Measurements from ENCODE around the gene TLE5. TPM values are rescaled to one million over a fixed set of nuclear protein-coding genes. Genes with fewer than 3 reads are reported as not detected.
"Not testable (repeated sequence)": the region's sequence is repeated elsewhere in the genome, so short reads cannot be mapped to it uniquely, and the experiment has no call there.

TLE5 gene
- total RNA-seq, 1 donor from 2014 or later = 598 TPM

DNA sequence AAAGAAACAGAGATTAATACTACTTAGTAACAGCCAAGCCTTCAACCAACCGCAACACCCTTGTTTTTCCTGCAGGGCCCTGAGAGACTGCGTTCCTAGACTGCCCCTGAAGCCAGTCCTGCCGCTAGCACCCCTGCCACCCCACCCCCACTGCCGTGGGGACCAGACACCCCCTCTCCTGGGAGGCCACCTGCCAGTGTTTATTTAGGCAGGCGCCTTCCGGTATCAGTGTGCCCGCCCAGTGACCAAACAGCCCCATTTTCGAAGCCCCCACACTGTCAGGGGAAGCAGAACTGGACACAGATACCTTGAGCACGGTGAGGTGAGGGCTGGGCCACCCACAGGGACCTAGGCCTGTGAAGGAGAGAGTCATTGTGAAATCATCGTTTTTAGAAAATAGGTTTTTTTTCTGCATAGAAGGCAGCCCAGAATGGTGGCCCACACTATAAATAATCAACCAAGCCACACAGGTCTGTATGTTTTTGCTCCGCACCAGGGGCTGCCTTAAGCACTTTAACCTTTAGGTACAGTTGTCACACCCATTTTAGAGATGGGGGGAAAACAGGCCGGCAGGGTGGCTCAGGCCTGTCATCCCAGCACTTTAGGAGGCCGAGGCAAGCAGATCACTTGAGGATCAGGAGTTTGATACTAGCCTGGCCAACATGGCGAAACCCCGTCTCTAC, 3.5 kb upstream of the TLE5 start:
- intact Hi-C loops (cut with micrococcal nuclease) = loop anchor here (10.0 kb wide), 1 partner anchor 439 kb away; the partner anchor contains the start of genes DOHH and FZR1

DNA sequence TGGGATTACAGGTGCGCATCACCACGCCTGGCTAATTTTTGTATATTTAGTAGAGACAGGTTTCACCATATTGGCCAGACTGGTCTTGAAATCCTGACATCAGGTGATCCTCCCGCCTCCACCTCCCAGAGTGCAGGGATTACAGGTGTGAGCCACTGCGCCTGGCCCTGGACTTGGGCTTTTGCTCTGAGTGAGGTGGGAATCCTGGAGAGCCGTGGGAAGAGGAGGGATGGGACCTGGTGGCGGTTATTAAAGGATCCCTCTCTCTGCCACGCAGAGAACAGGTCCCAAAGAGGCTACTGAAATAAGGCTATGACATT, 1.7 kb upstream of the TLE5 start:
- intact Hi-C loops (cut with micrococcal nuclease) = loop anchor here (10.0 kb wide), 1 partner anchor 441 kb away; the partner anchor contains the start of genes DOHH and FZR1

DNA sequence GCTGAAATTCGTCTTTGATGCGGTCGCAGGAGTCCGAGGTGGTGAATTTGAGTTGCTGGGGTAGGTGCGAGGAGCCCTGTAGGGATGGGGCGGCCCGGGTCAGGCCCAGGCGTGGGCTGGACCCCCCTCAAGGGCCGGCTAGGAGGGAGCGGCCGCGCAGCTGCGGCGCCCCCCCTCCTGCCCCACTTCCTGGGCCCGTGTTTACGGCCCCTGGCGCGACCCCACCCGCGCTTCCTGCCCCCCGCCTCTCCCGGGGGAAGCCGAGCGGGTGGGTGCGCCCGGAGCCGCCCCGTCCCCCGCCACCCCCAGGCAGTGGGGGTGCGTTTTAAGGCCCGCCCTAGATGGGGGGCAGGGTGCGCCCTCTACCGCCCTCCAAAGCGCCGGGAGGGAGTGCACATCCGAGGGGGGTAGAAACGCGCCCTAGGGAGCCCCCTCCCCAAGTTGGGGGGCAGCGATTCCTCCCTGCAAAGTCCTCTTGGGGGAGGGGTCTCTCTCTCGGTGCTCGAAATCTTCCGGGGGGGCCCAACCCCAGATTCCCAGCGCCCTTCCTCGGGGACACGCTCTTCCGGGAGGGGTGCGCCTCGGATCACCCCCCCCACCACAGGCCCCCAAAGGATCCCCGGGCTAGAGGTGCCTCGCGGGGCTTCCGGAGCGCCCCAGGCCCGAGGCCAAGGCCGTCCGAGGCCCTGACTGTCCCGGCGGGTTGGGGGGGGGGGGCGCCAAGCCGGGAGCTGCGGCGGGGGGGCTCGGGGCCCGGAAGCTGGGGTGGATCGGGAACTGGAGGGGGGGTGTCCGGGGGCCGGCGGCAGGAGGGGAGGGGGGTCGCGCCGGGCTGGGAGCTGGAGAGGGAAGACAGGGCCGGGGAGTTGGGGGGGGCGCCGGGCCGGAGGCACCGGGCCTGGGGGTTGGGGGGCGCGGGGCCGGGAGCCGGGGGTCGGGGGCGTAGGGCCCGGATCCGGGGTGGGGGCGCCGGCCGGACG, 823 bp downstream of the TLE5 start:
- intact Hi-C loops (cut with micrococcal nuclease) = loop anchor here (1.0 to 10.0 kb wide), 5 partner anchors 25 to 443 kb away; partner anchors contain the start of genes DOHH, FZR1, NCLN and TLE6

DNA sequence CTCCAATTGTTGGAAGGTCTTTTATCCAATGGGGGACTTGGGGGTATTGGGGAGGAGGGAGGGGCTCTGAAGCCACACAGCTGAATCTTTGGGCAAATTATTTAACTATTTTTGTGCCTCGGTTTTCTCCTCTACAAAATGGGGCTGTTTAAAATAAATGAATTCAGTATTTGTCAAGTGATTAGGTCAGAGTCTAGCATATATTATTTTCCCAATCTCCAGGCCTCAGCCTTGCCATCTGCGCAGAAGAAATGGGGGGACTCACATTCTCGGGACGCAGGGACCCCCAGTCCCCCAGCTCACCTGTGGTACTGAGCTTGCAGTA, 1.5 kb downstream of the TLE5 start:
- intact Hi-C loops (cut with micrococcal nuclease) = loop anchor here (1.0 to 10.0 kb wide), 3 partner anchors 25 to 444 kb away; partner anchors contain the start of genes DOHH, FZR1 and NCLN

DNA sequence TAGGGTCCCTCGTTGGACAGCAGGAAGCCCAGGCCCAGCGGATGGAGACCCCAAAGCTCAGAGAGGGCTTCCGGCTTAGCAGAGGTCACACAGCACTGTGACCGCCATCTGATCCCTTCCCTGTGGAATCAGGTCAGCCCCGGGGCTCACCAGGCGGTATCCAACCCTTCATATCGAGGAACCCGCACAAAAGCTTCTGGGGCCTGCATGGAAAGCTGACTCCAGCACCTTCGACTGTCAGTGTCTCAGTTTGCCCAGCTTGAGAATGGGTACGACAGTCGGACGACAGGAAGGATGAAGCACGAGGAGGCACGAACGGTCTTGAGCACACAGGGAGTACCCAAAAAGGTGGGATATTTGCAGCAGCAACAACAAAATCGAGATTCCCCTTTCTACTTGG, 2.6 kb downstream of the TLE5 start:
- intact Hi-C loops (cut with micrococcal nuclease) = loop anchor here (10.0 kb wide), 1 partner anchor 445 kb away; the partner anchor contains the start of genes DOHH and FZR1

DNA sequence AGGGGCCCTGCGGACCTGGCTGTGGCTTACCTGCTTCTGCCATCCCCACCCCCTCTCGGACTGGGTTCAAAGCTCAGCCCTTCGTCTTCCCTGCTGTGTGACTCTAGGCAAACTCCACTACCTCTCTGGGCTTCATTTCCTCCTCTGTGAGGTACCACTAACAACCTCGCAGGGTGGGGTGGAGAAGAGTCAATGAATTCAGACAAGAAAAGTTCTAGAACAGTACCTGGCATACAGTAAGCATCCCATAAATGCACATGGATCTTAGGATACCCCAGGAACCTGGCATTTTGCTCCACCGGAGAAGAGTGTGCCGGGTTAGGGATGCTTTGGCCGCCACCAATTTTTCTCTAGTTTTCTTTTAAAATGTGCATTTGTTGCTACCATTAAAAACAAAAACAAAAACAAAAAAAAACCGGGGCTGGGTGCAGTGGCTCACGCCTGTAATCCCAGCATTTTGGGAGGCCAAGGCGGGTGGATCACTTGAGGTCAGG, 3.4 kb downstream of the TLE5 start:
- intact Hi-C loops (cut with micrococcal nuclease) = no loop called here

DNA sequence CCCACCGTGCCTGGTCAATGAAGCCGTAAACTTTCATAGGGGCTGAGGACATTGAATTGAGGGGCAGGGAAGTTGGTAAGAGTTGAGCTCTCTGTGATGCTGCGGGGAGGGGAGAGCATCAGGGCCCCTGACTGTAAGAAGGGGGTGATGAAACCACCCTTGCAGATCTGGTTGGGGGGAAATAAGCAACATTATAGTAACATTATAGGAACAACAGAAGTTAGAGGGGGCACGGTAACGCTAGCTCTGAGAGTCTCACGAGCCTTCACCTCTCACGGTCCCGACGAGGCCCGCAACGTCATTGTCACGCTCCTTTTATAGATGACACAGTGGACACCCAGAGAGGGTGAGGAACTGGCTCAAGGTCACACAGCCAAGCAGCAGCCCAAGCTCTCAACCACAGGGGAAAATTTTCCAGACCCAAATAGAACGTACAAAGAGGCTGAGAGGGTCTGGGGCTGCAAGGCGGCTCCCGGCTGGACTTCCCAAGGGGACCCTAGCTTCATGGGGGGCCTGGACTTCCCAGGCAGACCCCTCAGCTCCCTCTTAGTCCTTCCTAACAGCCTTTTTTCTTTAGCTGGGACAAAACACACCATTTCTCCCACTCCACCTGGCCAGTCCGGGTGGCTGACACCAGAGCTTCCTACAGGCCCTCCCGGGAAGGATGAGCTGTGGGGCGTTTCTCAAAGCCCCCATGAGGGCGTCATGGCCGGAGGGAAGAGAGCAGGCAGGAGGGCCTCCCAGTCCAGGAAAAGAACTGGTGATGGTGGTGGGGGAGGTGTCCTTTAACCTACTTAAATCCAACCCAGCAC, 4.1 kb downstream of the TLE5 start:
- intact Hi-C loops (cut with micrococcal nuclease) = no loop called here

DNA sequence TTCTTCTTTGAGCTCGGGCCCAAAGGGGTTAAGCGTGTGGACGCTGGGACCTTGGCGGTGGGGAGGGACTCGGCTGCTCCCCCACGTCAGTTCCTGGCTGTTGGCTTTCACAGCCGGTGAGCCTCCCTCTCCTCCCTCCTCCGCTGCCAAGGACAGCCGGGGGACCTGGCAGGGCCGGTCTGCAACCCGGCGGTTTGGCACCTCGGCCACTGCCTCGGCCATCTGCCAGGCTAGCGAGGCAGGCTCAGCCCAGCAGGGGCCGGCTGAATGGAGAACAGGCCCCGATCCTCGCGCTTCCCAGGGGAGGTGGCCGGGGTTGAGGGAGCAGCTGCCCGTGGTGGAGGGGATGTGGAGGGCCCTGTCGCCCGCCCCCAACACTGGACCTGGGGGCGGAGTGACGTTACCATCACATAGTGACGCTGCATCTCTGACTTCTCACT, 5.0 kb downstream of the TLE5 start:
- intact Hi-C loops (cut with micrococcal nuclease) = no loop called here

DNA sequence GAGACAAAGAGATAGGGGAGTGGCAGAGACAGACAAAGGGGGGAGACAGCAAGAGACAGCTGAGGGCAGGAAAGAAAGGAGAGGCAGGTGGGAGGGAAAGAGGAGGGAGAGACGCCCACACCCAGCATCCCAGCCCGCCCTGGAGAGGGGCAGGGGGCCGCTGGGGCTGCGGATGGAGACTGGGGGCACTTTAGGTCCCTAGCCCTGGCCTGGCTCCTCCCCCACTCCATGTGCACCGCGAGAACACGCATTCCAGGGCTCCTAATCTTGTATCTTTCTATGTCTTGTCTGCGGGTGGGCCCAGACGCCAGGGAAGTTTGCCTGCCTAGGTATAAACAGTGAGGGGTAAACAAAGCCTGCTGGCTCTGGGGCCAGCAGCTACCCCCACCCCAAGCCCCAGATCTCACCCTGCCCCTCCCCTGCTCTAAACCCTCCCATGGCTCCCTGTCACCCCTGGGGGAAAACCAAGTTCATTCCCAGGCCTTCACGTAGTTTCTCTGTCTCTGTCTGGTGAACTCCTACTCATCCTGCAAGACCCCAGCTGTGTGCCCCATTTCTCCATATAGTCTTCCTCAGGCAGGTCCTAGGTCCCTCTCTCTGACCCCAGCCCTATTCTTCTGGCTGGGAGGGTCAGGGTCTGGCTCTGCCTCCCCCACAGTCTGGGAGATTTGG, 5.7 kb downstream of the TLE5 start:
- intact Hi-C loops (cut with micrococcal nuclease) = no loop called here

DNA sequence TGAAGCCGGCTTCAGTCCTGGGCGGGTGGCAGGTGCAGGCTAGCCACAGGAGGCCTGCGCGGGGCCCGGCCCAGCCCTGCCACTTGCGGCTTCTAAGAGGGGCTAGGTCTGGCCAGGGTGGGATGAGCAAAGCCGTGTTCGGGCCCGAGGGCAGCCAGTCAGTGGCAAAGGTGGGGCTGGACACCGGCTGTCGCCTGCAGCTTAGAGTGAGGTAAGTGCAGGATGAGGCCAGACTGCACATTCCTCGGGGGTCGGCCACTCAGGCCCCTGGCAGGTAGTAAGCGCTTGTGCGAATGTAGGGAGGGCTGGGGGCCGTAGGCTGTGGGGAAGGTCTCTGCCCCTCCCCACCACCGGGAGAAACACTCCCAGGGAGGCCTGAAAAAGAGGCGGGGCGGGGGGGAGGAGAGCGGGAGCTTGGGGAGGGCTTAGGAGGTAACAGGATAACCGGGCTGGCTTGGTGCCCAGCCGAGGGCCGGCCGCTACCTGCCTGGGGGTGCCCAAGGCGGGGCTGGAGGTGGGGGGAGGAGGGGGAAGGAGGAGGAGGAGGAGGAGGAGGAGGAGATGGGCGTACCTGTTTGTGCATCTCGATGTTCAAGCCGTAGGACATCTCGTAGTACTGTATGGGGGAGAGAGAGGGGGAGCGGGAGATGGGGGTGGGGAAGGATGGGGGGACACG, 6.4 kb downstream of the TLE5 start:
- intact Hi-C loops (cut with micrococcal nuclease) = no loop called here

DNA sequence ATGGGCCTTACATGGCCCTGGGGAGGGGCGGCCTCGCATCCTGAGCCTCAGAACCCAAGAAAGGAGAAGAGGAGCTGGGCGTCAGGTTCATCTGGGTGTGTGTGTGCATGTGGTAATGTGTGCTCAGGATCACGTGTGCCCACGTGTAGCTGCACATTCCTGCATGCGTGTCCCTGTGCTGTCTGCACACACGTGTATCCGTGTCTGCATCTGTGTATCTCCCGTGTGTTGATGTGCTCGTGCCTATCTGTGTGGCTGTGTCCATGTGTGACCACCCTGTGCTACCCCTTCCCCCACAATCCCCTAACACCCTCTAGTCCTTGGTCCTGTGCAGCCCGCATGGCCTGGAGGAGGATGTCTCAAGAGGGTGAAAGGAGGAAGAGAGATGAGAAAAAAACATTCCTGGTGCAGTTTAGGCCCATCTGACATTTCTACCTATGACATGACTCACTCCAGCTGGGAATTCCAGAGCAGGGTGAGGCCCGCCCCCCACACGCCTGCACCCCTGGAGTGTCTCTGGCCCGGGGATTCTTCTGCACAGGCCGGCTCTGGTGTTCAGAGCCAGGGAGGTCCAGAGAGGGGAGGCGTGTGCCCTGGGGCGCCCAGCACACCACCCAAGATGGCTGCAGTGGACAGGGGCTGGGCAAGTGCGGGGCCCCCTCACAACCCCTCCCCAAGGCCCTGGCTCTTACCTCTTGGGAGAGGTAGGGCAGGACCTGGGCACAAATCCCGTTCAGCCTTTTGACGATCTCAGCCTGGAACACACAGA, 7.1 kb downstream of the TLE5 start:
- intact Hi-C loops (cut with micrococcal nuclease) = no loop called here

DNA sequence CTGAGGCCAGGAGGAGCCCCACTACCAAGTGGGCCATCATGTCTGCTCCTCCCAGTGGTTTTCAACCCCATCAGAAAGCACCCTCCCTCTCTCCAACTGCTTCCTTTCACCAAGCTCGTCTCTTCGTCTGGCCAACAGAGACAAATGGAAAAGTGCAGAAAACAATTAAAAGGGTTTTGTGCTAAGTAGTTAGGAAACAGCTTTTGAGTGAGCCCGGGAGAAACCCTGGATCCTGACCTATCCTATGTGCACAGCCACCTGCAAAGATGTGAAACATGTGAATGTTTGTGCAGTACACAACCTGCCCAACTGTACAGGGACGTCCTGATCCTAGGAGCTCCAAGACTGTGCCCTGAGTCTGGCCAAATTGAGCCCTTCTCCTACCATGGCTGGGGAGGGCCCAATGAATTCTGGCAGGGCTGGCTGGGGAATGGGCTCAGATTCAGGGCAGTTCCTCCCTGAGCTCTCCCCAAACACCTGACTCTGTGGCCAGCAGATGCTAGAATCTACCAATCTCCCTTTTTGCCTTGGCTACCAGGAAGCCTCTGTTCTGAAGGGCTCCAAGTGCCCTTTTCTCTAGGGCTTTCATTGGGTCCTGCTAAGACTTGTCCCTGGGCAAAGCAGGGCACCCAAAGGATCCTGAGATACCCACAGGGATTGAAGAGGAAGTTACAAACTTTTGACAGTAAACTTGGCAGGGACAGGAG, 7.9 kb downstream of the TLE5 start:
- intact Hi-C loops (cut with micrococcal nuclease) = no loop called here

DNA sequence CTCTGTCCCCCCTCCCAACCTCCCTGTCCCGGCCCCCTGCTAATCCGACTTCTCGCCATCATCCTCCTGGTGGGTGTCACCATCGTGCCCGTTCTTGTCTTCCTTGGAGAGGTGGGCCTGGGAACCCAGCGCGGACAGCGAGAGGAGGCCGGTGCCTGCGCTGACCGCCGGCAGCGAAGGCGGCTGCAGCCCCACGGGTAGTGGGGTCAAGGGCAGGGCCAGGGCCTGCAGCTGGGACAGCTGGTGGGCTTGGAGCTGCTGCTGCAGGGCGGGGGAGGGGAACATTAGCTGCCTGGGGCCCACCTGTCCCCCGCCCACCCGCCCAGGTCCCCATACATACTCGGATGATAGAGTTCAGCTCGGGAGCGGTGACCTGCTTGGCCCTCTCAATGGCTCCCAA, 8.5 kb downstream of the TLE5 start:
- intact Hi-C loops (cut with micrococcal nuclease) = no loop called here

DNA sequence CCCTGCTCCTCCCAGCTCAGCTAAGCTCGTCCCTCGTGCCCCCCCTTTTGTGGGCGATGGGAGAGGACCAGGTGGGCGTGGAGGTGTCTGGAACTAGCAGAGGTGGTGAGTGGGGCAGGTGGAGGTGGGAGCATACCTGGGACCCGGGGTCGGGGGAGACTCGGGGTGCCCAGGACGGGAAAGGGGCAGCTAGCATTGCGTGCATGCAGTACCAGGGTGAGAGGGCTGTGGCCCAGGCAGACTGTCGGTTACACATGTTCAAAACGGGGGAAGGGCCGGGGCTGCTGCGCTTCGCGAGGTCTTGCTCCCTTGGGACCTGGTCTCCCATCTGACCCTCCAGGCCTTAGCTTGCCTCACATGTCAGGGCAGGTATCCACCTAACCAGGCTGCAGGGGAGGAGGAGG, 9.1 kb downstream of the TLE5 start:
- intact Hi-C loops (cut with micrococcal nuclease) = no loop called here

DNA sequence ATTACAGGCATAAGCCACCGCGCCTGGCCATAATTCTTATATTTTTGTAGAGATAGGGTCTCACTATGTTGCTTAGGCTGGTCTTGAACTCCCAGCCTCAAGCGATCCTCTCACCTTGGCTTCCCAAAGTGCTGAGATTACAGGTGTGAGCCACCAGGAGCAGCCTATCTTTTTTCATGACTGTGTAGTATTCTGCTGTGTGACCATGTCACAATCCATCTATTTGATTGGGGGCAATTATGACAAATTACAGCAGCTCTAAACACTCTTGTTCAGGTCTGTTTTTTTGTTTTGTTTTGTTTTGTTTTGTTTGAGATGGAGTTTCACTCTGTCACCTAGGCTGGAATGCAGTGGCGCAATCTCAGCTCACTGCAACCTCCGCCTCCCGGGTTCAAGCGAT, 12.3 kb downstream of the TLE5 start:
- intact Hi-C loops (cut with micrococcal nuclease) = not testable (repeated sequence)

DNA sequence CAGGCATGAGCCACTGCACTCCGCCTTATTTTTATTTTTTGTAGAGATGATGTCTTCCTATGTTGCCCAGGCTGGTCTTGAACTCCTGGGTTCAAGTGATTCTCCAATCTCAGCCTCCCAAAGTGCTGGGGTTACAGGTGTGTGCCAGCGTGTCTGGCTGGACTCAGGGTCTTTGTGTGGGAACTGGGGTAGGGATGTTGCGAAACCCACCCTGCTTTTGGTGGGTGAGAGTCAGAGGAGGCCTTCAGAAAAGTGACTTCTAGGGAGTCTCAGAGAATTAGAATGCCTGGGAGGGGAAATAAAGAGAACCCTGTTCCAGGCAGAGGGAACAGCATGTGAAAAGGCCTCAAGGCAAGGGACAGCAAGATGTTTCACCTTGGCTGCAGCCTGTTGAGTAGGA, 13.2 kb downstream of the TLE5 start:
- intact Hi-C loops (cut with micrococcal nuclease) = no loop called here

DNA sequence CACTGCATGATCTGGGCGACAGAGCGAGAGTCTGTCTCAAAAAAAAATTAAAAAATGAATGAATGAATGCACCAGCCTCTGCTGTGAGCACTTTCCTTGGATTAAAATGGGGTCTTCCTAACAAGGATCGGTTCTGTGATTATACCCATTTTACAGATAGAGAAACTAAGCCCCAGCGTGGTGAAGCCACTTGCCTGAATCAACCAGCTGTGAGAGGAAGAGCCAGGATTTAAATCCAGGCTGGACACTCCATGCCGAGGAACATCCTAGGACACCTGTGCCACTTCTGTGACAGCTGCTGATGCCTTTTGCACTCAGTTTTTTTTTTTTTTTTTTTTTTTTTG, 14.1 kb downstream of the TLE5 start:
- intact Hi-C loops (cut with micrococcal nuclease) = no loop called here

DNA sequence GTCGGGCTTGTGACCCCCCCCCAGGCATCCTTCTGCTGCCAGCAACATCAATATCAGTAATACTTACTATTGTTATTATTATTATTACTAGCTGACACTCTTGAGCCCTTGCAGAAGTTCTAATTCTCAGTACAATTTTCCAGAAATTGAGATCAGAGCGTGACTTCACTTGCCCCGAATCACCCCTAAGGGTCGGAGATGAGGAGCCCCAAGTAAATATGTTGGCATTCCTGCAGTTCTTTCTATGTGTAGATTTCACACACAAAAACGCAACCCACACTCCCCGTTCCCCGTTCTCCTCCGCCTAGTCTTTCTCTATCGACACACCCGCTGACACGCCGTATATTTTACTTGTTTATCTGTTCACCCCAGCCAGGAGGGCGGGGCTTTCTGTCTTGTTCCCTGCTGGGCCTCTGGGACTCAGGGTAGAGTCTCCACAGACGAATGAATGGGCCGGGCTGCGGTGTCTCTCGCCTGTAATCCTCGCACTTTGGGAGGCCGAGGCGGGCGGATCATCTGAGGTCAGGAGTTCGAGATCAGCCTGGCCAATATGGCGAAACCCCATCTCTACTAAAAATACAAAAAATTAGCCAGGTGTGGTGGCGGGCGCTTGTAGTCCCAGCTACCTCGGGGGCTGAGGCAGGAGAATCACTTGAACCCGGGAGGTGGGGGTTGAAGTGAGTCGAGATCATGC, 14.7 kb downstream of the TLE5 start:
- intact Hi-C loops (cut with micrococcal nuclease) = no loop called here
